ENCODE results near the gene LTB4R2.

- TF ChIP-seq CTCF (IDR thresholded peaks at IDR 0.05) (no peak), POLR2A (IDR thresholded peaks at IDR 0.05) (no peak)
These were observed 38.1 kb upstream of the LTB4R2 start for GRCh38 chr14:24271834-24272263.

All from heart left ventricle (tissue), 13 donors.